Activated T-helper 9 cell treated with anti-CD3 and anti-CD28 coated beads, Interleukin-2, amount 50 U/mL, for 16 hours (primary cell): ENCODE results near the gene CCBE1.

Experiments
- DNase-seq: peaks from one replicate; pipeline ENCODE4 v3.0.0-alpha.2; 2020; ENCODE audit warnings: low read depth

The CCBE1 gene

DNA sequence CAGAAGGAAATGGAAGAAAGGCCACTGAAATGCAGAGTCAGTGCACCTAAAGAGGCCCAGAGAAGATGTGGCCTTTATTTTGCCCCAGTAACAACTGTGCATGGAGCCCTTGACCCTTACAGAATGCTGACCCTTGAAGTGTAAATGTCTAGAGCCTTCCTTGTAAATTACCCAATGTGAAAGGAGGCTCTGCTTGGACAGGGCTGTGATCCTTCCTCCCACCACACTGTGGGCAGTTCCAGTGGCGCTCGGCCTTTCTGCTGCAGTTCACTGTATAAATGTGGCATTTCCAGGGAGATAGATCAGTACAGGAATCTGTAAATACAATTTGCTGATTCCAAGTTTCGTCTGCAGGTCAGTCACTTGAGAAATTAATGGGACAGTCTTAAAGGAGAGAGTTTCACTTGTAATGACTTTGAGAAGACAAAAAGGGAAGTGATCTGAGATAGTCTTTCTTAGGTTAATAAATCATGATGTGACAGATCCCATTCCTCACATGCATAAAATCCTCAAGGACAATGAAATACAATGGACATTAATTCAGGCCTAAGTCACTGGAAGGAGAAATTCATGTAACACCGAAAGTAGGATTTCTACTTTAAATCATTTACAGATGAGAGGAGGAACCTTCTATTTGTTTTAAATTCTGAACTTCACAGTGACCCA lies 204.3 kb downstream of the CCBE1 start:
- DNase-seq, result no peak

DNA sequence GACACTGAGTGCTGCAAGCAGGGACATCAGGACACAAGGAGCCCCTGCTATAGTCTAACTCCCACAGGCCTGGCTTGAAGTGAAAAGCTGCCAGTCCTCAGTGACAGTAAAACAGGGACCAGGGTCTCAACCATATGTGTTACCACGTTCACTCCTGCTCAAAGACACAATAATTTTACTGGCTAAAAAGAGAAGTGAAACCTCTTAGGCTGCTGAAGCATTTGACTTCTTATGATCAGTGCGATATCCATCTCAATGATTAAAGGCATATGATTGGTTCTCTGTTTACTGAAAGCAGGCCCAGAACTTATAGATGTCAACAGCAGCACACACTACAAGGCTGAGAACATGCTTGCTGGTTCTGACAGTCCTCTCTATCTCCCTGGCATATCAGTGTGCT lies 208.3 kb downstream of the CCBE1 start:
- DNase-seq, result no peak

DNA sequence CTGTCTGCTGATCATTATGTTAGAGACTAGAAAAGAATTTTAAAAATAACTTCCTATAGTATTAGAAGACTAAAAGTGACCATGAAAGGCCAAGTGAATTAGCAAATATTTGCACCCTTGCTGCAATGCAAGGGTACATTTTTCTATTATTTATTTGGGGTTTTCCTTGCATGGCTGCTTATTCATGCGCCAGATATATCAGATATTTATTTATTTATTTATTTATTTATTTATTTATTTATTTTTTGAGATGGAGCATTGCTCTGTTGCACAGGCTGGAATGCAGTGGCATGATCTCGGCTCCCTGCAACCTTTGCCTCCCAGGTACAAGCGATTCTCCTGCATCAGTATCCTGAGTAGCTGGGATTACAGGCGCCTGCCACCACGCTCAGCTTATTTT lies 211.8 kb downstream of the CCBE1 start:
- DNase-seq, result no peak

DNA sequence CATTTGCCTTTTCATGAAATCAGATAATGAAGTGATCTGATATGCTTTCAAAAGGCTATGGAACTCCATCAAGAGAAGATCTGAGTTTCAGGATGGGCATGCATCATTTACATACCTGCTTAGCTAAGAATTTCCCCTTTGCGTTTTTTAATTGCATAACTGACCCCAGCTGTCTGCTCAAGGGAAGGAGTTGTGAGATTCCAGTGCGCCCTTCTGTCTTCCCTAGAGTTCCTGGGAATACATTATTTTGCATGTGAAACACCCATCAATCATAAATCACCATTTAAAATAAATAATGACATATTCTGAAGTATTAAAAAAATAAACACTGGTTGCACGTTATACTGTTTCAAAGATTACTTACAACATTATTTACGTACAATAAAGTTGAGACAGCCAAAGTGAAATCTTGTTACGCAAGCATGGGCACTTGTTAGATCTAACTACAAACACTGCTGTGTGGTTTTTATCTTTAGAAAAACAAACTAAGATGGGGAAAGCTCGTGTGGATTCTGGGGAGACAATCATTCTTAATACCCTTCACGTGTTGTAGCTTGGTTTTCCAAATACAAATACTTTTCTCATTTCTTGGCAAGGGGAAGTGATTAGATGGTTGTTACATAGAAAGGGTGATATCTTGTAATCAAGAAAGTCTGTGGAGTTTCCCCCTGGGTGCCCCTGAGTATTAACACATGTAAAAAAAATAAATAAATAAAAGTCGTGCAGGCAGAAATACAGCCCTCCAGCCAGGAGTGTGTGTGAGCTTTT lies 212.5 kb downstream of the CCBE1 start:
- DNase-seq, result no peak

DNA sequence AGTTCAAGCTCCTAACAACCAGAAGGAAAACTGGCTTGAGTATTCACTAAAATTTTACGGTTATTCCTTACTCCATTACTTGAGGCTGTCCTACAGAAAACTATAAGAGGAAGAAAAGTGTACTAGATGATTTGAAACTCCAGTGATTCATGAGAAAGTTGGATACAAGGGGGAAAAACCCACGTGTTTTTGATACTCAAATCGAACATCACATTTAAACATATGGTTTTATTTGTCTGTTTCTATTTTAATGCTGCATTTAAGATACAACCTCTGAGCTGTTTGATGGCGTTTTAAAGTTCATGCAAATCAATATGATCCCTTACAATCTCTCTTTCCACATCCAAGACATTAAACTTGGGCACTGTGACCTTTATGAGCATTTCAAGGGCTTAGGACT lies 213.1 kb downstream of the CCBE1 start:
- no peak for DNase-seq

DNA sequence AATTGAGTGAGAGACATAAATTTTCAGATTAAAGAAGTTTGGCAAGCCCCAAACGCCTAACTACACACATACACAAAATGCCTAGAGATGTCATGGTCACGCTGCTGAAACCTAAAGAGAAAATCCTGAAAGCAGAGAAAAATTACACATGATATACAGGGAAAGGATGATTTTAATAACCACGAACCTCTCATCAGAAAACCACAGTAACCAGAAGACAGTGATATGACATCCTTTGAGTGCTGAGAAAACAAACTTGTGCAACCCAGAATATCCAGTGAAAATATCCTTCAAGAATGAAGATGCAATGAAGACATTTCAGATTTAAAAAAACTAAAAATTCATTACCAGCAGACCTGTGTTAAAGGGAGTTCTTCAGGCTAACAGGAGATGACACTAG lies 215.8 kb downstream of the CCBE1 start:
- DNase-seq, result no peak

DNA sequence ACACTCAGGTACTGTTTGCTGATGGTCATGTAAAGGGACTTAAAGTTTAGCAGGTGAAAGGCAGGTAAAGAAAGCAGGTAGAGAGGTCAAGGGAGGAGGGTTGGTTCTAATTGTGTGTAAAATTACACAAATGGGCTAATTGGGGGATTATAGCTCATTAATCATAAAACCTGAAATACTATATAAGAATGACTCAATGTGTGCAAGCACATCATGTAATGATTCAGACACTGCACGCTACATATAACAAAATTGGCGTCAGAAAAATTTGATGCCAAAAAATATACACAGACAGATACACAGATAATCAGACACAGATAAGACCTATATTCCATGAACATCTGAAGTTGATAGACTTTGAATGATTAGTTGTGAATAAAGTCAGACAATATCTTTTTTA lies 217.4 kb downstream of the CCBE1 start:
- no peak for DNase-seq

DNA sequence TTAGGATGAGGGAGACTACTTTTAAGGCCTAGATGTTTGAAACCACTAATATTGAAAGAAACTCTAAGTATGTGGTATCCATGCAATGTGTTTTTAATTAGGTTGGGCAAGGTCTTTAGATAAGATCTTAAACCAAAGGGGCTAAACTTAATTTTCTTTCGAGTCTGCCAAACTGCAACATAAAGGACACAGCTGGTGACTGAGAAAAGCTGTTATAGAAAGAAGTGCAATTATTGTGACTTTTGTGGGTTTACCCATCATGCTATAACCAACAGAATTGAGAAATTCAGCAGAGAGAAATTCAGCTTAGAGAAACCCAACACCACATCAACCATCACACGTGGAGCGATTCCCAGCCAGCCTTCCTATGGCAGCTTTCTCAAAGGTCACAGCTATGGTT lies 218.6 kb downstream of the CCBE1 start:
- no peak for DNase-seq

DNA sequence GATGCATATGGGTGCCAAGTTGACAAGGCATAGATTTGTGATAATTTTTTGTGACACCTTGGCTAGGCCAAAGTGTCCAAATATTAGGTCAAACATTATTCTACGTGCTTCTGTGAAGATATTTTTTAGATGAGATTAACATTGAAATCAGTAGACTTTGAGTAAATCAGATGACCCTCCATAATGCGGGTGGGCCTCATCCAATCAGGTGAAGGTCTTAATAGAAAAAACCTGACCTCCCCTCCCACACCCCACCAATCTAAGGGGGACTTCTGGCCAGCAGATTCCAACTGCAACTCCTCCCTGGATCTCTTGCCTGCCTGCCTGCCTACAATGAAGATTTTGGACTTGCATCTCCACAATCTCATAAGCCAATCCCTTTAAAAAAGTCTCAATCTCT lies 219.4 kb downstream of the CCBE1 start:
- no peak for DNase-seq

DNA sequence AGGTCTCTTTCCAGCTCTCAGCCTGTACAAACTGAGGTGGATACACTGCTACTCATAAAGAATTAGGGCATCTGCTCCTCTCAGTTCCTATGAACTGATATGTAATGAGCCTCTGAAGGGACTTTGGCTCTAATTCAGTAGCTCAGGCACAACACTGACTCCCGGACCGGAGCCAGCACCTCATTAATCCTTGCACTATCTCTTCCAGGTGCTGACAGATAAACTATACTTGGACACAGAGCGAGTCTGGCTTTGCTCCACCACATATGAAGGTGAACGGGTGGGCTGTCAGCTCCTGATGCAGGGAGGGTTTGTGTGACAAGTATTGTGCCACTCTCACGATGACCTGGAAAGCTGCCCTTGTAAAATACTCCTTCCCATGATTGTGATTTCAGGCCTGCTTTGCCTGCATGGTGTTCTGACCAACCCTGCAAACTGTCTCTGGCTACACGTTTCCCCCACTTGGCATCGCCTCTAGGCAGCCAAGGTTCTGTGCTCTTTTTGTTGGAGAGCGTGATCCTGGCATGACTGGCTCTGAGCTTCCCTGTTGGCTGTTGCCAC lies 226.6 kb downstream of the CCBE1 start:
- no peak for DNase-seq

DNA sequence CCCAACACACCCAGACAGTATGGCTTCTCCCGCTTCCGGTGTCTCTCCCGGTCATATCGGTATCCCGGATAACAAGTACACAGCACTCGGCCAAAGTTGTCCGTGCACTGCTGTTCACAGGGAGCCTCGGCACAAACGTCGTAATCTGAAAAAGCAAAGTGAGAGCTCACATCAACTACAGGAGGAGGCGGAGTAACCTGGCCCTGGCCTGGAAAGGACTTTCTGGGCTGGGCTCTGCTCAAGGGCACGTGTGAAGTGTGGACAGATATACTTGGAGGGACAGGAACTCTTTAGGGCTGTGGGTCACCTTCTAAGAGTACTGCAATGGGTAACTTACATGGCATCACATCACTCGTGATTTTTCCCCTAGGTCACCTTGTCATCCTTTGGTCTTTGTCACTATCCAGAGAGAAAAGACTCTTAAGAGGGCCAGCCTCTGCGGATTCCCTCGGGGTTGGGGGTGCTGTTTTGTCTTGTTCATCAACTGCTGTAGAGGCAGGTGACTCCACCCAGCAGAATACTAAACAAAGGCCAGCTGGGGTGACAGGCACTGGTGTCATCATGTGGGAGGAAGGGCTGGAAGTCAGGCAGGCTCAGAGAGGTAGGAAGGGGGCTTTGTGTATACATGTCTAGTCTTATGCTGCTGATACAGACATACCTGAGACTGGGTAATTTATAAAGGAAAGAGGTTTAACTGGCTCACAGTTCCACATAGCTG lies 227.6 kb downstream of the CCBE1 start:
- DNase-seq, result no peak

DNA sequence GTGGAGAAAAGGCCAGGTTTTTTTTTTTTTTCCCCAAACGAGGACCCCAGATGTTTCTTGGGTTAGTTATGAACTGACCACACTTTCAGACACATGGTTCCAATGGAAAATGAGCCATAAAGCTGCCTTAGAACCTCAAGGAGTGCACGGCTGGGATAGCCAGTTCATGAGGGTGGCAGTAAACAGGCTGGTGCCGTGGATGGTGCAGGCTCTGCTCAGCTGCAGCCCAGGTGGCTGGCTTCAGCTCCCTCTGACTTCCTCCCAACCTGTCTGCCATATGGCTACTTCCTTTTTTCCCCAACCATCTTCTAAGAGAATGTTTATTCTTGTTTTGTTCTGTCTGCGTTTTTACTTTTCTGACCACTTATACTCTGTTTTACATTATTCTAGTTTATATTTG lies 228.4 kb downstream of the CCBE1 start:
- DNase-seq, result no peak

DNA sequence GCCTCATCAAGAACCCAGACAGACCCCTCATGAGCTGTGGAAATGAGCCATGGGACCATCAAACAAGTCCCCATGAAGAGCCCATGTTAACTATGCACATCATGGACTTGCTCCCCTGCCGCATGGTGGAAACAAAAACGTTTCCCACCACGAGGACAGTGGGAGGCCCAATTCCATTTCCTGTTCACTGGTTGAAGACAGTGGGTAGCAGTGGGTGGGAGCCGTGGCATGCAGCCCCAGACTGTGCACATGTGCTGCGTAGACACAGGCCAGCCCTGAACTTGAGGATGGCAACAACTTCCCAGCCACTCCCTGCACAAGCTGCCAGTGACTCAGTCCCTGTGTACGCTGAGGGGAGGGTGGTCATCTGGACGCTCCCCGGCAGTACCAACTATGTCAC lies 229.7 kb downstream of the CCBE1 start:
- DNase-seq, result no peak

DNA sequence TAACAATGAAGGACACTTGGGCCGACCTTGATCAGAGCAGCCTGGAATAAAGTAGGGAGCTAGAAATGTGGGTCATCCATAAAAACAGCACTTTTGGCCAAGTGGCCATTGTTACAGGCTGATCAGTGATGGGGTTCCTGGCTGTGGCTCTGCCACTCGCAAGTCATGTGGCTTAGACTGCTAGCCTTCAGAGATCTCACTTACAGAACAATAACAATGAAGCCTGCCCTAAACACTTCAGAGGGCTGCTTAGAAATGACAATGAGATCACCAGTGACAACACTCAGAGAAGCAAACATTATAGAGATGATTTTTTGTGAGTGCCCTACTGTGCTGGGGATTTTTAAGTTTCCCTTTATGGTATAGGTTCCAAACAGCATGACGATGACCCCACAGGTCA lies 230.2 kb downstream of the CCBE1 start:
- DNase-seq, result no peak

DNA sequence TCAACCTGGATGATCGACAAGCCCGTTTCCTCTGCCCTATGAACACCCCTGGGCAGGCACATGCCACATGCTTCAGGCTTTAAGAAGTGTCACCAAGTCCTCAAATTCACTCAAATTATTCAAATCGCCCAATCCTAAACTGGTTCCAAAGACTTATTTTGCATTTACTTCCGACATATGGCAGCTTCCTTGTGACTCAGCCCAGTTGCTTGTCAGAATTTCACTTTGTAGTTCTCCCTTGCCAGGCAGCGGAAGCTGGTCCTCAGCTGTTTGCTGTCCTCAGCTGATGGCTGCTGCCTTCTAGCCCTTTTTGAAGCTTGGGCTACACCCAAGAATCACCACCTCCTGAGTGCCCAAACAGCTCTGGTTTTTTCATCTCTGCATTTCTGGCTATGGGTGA lies 232.7 kb downstream of the CCBE1 start:
- no peak for DNase-seq

DNA sequence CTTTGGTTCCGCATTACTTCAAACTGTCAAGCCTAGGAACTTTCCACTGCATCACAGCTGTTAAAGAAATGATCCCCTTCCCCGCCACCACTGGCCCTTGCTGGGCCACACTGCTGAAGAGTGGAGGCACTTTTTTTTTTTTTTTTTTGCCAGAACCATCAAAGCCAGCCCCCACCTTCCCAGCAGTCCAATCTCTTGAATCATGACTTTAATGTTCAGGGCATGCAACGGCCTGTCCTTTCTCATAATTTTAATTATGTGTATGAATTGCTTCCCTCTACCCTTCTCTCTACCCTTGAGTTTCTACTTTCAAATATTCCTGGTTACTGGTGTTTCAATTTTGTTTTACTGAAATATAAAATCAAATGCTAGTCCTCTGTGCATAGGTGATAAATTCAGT lies 236.1 kb downstream of the CCBE1 start:
- no peak for DNase-seq

DNA sequence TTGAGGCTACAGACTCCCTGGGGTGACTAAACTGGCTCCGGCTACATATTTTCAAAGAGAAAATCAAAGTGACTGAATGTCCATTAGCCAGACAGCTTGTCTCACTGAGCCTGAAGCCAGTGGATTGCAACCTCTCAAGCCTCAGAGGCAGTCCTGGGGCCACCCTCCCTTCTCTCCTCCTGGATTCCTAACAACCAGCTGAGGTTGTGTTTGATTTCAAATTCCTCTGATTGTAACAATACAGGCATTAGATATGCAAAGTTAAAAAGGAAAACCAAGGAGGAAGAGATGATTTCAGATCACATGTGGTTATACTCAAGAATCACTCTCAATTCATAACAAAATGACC lies 237.2 kb downstream of the CCBE1 start:
- no peak for DNase-seq

DNA sequence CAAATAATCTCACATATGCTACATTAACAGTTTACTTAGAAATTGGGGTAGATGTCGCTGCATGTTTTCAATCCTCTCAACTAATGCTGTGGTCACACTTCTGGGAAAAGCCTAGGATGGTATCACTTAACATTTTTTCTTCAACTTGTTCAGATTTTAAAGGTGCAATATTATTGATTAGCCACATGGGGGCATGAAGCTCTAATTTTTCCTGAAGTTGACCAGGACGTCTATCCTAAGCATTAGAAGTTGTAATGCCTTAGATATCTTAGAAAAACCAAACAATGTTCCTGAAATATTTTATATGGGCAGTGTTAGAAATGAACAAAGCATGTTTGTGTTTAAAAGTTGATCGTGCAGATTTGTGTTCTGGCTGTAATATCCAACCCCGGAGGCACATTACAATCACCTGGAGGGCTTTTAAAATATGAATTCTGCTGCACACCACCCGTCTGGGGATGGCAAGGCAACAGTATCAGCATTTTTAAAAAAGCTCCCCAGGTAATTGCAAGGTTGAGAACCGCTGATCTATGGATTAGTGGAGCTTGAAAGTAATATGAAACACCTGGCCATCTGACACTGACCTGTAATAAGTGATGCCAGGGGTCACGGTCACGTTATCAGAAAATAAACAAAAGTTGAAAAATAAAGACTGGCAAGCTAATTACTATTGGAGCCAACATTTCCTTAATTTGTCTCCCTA lies 237.7 kb downstream of the CCBE1 start:
- no peak for DNase-seq

DNA sequence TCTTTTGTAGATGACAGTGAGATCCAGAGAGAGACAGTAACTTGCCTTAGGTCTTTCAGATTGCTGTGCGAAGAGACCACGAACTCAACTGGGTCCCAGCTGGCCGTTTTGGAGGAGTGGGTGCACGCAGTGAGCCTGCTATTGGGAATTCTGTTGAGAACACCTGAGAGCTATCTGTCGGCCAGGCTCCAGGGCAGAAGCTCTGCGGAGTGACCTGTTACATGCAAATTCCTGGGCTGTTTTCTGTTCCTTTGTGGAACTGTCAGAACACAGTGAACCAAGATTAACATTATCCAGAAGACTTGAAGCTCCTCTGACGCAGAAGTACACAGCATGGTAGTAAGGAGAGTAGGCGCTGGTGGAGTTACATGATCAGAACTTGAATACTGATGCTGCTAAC lies 238.6 kb downstream of the CCBE1 start:
- DNase-seq, result no peak

DNA sequence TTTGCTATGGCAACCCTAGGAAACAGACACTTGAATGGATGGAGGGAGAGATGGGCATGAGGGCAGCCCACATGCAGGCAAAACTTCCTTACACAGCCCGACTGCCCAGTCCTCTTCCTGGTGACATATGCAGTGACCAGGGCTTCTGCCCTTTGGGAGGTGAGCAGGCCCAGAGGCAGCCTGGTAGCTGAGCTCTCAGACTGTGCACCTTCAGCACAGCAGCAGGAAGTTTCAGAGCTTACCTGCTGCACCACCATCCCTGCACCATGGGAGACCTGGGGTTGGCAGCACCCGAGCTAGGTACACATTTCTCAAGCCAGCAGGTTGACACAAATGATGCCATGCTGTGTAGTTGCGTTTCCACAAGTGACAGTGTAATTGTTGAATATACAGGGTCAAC lies 240.6 kb downstream of the CCBE1 start:
- DNase-seq, result no peak

DNA sequence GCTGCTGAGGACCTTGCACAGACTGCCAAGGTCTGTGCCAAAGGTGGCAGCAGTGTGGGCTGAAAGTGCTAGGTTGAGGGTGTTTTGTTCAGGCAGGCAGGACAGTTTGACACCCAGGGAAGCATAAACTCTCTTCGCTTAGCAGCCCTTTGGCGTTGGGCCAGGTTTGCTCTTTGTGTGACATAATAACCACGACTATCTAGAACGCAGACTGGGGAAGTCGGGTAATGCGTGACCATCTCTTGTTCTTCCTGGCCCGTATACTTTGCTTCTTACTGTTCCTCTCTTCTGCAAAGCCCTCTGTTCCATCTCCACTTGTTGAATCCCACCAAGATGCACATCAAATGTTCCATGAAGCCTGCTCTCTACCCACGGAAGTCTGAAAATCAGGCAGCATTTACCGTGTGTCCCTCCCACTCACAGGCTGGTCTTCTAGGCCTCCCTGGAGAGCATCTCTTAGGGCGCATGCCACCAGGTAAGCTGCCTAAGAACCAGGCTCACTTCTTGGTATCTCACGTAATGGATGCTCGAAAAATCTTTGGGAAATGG lies 241.4 kb downstream of the CCBE1 start:
- no peak for DNase-seq
